Right atrium auricular region (tissue), 2 donors: ENCODE data around the gene P2RY11. TPM values are rescaled to one million over a fixed set of nuclear protein-coding genes. Genes with fewer than 3 reads are reported as not detected.

Experiments
- DNase-seq: peaks from one replicate; pipeline ENCODE4 v3.0.0-alpha.2; 2019; ENCODE audit warnings: low spot score
- H3K27ac ChIP-seq, 2 donors: fragments of 200-600 bp; sonication (generic); 1 replicate in 1 of 2; 2 replicates in 1 of 2; pipeline ENCODE4 v1.5.1; 2016 to 2019
- H3K27me3 ChIP-seq, 2 donors: fragments of 200-600 bp; sonication (generic); one replicate each; pipeline versions ENCODE4 v1.5.1 to v1.6.0; 2017 to 2019
- H3K36me3 ChIP-seq: fragments of 200-600 bp; sonication (generic); one replicate; pipeline ENCODE4 v1.5.1; 2016
- H3K4me1 ChIP-seq, 2 donors: fragments of 200-600 bp; sonication (generic); one replicate each; pipeline versions ENCODE4 v1.5.1 to v1.6.0; 2017 to 2019
- H3K4me3 ChIP-seq, 2 donors: fragments of 200-600 bp; sonication (generic); 1 replicate in 1 of 2; 2 replicates in 1 of 2; pipeline ENCODE4 v1.5.1; 2017 to 2019; ENCODE audit warnings: mild to moderate bottlenecking in 1 of 2, moderate library complexity in 1 of 2
- H3K9me3 ChIP-seq, 2 donors: fragments of 200-600 bp; sonication (generic); one replicate each; pipeline ENCODE4 v1.5.1; 2019
- total RNA-seq, 2 donors: library from RNA; depleted of rRNA; stranded (reverse); fragments of >200 nt; gene quantifications; one replicate each; pipeline ENCODE4 v1.1.0, GENCODE V29; 2016
- TF ChIP-seq, protein P1 (sequence below), 2 donors: fragments of 200-600 bp; sonication (generic); IDR thresholded peaks; one replicate each; pipeline ENCODE4 v1.5.1; 2019; ENCODE audit warnings: antibody characterized with exemption in 2 of 2

P2RY11 gene
- total RNA-seq, 2 donors from 2014 or later, result 0.30 to 3.9 TPM

DNA sequence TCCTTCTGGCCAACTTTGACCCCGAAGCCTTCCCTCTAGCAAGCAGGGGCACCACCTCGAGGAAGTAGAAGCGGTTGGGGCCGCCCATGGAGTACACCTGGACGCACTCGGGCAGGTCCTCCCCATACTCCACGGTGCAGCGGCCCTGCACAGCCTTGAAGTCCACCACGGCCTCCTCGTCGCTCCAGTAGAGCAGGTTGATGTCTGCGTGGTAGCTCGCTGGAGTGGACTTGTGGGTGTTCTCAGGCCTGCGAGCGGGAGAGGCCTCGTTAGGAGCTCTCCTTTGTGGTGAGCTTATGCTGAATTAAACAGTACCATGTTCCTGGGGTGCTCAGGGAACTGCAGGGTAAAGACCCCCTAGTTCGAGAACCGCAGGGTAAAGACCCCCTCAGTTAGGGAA, 30.5 kb downstream of the P2RY11 start:
- Histone ChIP-seq H3K9me3 (no peaks in the 10 kb centered on the region), H3K4me3 (no peak overlapping the region), H3K36me3 (peaks cover 99% of the 10 kb centered on the region), H3K27me3 (no peaks in the 10 kb centered on the region), H3K27ac (no peak overlapping the region), H3K4me1 (no peaks in the 10 kb centered on the region)
- TF ChIP-seq, protein P1, sequence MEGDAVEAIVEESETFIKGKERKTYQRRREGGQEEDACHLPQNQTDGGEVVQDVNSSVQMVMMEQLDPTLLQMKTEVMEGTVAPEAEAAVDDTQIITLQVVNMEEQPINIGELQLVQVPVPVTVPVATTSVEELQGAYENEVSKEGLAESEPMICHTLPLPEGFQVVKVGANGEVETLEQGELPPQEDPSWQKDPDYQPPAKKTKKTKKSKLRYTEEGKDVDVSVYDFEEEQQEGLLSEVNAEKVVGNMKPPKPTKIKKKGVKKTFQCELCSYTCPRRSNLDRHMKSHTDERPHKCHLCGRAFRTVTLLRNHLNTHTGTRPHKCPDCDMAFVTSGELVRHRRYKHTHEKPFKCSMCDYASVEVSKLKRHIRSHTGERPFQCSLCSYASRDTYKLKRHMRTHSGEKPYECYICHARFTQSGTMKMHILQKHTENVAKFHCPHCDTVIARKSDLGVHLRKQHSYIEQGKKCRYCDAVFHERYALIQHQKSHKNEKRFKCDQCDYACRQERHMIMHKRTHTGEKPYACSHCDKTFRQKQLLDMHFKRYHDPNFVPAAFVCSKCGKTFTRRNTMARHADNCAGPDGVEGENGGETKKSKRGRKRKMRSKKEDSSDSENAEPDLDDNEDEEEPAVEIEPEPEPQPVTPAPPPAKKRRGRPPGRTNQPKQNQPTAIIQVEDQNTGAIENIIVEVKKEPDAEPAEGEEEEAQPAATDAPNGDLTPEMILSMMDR (IDR thresholded peaks at IDR 0.05), result no peak
- no peak for DNase-seq

DNA sequence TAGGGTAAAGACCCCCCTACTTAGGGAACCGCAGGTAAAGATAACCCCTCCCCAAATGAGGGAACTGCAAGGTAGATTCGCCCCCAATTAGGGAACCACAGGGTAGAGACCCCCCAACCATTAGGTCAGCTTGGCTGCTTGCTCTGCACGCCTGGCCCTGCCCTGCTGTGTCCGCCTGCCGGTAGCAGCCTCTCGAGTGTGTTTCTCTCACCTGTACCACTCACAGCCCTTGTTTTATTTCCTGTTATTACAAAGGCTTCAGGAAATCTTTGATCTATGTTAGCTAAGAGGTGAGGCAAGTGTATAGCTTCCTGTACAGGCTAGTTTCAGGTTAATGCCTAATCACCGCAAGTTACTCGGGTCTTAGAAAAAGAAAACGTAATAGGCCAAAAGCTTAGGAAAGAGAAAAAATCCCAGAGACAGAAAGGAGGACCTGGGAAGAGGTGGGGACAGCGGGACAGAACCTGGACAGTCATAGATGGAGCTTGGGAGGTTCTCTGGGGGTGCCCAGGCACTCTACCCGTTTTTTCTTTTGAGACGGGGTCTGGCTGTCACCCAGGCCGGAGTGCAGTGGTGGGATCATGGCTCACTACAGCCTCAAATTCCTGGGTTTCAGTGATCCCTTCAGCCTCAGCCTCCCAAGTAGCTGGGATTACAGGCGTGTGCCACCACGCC, 31.3 kb downstream of the P2RY11 start:
- Histone ChIP-seq H3K36me3 (peaks cover 96% of the 10 kb centered on the region), H3K27me3 (no peaks in the 10 kb centered on the region), H3K9me3 (no peaks in the 10 kb centered on the region), H3K27ac (no peak overlapping the region), H3K4me3 (no peak overlapping the region), H3K4me1 (no peaks in the 10 kb centered on the region)
- no peak for DNase-seq
- TF ChIP-seq, protein P1 (IDR thresholded peaks at IDR 0.05), result no peak

DNA sequence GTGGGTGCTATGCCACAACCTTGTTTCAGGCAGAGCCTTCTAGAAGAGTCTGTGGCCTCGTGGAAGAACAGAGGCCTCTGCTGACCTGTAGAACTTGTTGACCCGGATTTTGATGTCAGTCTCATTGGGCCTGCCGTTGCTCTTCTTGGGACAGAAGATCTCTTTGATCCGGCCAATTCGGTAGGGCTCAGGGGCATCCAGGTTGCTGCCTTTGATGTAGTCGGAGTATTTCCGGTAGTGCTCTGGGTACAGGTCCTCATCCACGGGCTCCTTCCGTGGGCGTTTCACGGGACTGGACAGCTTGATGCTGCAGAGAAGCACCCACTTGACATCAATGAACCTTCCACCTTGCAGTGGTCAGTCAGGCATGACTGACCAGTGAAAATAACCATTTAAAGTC, 32.2 kb downstream of the P2RY11 start:
- Histone ChIP-seq H3K27me3 (no peaks in the 10 kb centered on the region), H3K4me3 (no peak overlapping the region), H3K4me1 (no peaks in the 10 kb centered on the region), H3K36me3 (peaks cover 91% of the 10 kb centered on the region), H3K9me3 (no peaks in the 10 kb centered on the region), H3K27ac (no peak overlapping the region)
- TF ChIP-seq, protein P1 (IDR thresholded peaks at IDR 0.05), result no peak
- DNase-seq, result no peak

DNA sequence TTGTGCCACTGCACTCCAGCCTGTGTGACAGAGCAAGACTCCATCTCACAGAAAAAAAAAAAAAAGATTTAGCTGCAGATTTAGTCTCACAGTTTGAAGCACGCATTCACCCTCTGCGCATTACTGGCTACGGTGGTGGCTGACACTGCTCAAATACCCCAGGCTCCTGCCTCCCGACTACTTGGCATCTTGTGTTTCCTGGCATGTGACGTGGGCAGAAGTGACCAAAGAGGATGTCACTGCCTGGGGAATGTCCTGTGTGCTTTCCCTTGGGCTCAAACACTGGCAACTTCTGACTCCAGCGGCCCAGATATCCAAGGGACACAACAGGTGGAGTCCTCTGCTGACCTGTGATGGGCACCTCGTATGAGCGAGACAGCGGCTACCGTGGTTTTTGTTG, 32.9 kb downstream of the P2RY11 start:
- H3K27ac ChIP-seq, result no peak overlapping the region
- H3K27me3 ChIP-seq, result no peaks in the 10 kb centered on the region
- H3K36me3 ChIP-seq, result peaks cover 91% of the 10 kb centered on the region
- H3K4me1 ChIP-seq, result no peaks in the 10 kb centered on the region
- TF ChIP-seq, protein P1 (IDR thresholded peaks at IDR 0.05), result no peak
- no peaks in the 10 kb centered on the region for H3K9me3 ChIP-seq
- H3K4me3 ChIP-seq, result no peak overlapping the region
- no peak for DNase-seq

DNA sequence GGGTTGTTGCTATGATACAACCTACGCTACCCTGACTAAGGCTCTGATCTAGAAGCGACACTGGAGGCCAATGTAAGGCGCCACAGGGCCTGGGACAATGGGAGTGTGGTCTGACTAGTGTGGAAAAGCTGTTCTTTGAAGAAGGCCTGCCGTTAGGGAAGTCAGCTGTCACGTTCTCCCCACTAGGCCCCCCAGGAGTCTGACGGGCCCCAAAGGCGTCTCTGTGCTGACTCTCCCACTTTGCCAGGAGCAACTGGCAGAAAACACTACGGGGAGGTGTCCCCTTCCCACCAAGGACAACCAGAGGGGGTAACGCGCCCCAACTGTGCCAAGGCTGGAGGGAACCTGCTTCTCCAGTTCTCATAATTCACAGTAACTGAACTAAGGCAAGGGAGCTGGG, 33.5 kb downstream of the P2RY11 start:
- no peak overlapping the region for H3K27ac ChIP-seq
- no peaks in the 10 kb centered on the region for H3K9me3 ChIP-seq
- no peaks in the 10 kb centered on the region for H3K4me1 ChIP-seq
- peaks cover 91% of the 10 kb centered on the region for H3K36me3 ChIP-seq
- H3K4me3 ChIP-seq, result no peak overlapping the region
- TF ChIP-seq, protein P1 (IDR thresholded peaks at IDR 0.05), result no peak
- DNase-seq, result no peak
- H3K27me3 ChIP-seq, result no peaks in the 10 kb centered on the region

DNA sequence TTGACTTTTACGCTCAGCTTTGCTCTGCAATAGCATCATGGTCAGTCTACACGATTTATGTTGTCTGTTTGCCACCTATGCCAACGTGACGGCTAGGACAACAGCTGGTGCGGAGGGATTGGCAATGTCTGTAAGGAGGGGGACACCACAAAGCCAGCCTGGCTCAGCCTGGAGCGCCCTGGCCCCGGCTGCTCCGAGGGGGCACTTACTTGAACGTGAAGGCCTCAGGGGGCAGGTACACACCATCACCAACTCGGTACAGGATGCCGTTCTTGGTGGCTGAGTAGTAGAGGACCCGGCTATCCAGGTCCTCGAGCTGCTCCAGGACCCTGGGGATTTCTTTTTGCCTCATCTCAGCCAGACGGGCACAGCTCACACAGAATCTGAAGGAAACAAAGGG, 34.6 kb downstream of the P2RY11 start:
- Histone ChIP-seq H3K27me3 (no peaks in the 10 kb centered on the region), H3K4me1 (no peaks in the 10 kb centered on the region), H3K36me3 (peaks cover 90% of the 10 kb centered on the region), H3K9me3 (no peaks in the 10 kb centered on the region), H3K4me3 (no peak overlapping the region), H3K27ac (no peak overlapping the region)
- TF ChIP-seq, protein P1 (IDR thresholded peaks at IDR 0.05), result no peak
- DNase-seq, result no peak
